Activated naive CD8-positive, alpha-beta T cell (primary cell): Measurements from ENCODE around the gene ARHGEF12.
"Not testable (repeated sequence)": the region's sequence is repeated elsewhere in the genome, so short reads cannot be mapped to it uniquely, and the experiment has no call there.

Experiments
- H3K27ac Mint-ChIP-seq: one replicate; pipeline ENCODE4 v1.8.0; 2021; ENCODE audit warnings: mixed read lengths
- H3K27me3 Mint-ChIP-seq: one replicate; pipeline ENCODE4 v1.8.0; 2021; ENCODE audit warnings: mixed read lengths
- H3K36me3 Mint-ChIP-seq: one replicate; pipeline ENCODE4 v1.8.0; 2021; ENCODE audit warnings: mixed read lengths
- H3K4me1 Mint-ChIP-seq: one replicate; pipeline ENCODE4 v1.8.0; 2021; ENCODE audit warnings: low read depth, mixed read lengths
- H3K4me3 Mint-ChIP-seq: one replicate; pipeline ENCODE4 v1.8.0; 2021; ENCODE audit warnings: mild to moderate bottlenecking, mixed read lengths
- H3K9me3 Mint-ChIP-seq: one replicate; pipeline ENCODE4 v1.8.0; 2021; ENCODE audit warnings: low read depth, mixed read lengths

Gene ARHGEF12

DNA sequence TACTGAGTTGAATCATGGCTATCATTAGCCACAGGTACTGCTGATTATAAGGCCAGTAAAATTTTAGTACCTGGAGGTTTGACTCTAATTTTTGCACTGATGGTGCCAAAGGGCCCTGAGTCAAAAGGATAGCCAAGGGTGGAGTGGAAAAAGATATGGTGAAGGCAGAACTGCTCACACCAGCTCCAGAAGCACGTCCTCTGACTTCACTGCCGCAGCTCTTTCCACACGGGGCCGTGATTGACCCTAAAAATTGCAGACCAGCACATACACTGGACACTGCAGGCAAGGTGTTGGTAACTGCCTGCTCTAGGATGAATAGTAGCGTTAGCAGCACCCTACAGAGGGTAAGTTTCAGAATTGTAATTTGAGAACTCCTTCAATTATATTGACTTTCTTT is 149.9 kb downstream of the ARHGEF12 start:
- no peaks in the 10 kb centered on the region for H3K4me1 Mint-ChIP-seq
- no peak overlapping the region for H3K4me3 Mint-ChIP-seq
- no peaks in the 10 kb centered on the region for H3K9me3 Mint-ChIP-seq
- peaks cover 8% of the 10 kb centered on the region for H3K36me3 Mint-ChIP-seq
- no peaks in the 10 kb centered on the region for H3K27me3 Mint-ChIP-seq
- no peak overlapping the region for H3K27ac Mint-ChIP-seq

DNA sequence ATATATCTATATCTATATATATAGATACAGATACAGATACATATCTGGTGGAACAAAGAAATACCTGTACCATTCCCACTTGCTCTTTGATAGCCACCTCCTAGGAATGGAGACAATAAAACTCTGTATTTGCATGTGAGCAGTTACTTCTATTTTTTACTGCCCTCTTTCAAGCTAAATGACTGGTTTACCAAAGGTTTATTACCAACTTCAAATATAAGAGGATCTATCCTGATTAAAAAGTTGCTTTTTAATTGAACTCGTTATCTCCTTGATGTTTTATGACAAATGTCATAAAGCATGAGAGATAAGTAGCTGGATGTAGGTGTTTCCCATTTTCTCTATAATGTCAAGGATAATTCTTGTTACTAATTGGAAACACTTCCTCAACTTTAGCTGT is 153.6 kb downstream of the ARHGEF12 start:
- H3K27ac Mint-ChIP-seq = no peak overlapping the region
- H3K27me3 Mint-ChIP-seq = peaks cover 4% of the 10 kb centered on the region
- H3K9me3 Mint-ChIP-seq = no peaks in the 10 kb centered on the region
- no peaks in the 10 kb centered on the region for H3K4me1 Mint-ChIP-seq
- H3K36me3 Mint-ChIP-seq = peaks cover under 1% of the 10 kb centered on the region
- no peak overlapping the region for H3K4me3 Mint-ChIP-seq

DNA sequence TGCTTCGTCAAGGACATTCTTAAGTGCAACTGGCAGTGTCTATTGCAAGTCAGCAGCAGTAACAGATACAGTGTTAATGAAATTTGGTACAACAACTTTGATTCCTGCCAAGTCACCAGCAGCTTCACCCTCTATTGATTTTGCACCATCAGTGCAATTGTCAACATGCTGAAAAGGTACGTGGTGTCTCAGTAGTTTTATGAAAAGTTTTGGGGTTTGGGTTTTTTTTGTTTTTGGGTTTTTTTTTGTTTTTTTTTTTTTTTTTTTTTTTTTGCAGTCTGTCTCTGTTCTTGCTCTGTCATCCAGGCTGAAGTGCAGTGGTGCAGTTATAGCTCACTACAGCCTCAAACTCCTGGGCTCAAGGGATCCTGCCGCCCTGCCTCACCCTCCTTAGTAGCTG is 156.3 kb downstream of the ARHGEF12 start:
- Mint-ChIP-seq H3K4me1 (no peaks in the 10 kb centered on the region), H3K27me3 (peaks cover 4% of the 10 kb centered on the region), H3K27ac (no peak overlapping the region), H3K9me3 (no peaks in the 10 kb centered on the region), H3K4me3 (no peak overlapping the region), H3K36me3 (no peaks in the 10 kb centered on the region)

DNA sequence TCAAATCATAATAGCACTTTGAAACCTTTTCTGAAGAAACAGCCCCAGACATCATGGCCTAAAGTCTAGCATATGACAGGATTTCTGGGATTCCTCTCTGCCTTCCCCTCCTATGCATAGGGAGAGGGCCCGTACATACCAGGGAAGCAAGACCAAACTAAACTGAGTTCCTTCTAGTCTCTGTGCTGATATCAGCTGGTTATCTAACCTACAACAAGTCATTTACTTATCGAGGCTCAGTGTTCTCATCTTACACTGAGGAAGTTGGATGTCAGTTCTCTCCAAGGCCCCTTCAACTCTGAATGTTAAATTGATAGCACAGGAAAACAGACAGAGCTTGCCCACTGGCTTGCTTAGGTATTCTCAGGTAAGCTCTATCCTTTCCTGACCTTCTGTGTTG is 158.4 kb downstream of the ARHGEF12 start:
- Mint-ChIP-seq H3K4me3 (no peak overlapping the region), H3K27me3 (peaks cover 12% of the 10 kb centered on the region), H3K36me3 (no peaks in the 10 kb centered on the region), H3K27ac (no peak overlapping the region), H3K4me1 (no peaks in the 10 kb centered on the region), H3K9me3 (no peaks in the 10 kb centered on the region)

DNA sequence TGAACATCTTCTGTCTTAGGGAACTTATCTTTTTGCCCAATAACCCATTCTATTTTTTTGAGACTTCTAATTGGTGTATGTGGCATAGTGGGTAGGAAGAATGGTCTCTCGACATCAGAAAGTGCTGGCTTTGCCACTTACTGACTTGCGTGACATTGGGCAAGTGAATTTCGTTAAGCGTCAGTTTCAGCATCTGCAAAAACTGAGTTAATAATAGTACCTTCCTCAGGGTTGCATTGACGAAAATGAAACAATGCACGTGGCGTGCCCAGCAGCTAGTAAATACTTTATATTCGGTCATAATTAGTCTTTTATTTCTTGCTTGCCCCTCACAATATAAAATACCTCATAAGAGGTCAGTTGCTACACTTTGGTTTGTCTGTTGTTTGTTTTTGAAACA is 162.9 kb downstream of the ARHGEF12 start:
- Mint-ChIP-seq H3K4me3 (no peak overlapping the region), H3K27ac (no peak overlapping the region), H3K27me3 (peaks cover 27% of the 10 kb centered on the region), H3K36me3 (no peaks in the 10 kb centered on the region), H3K9me3 (no peaks in the 10 kb centered on the region), H3K4me1 (no peaks in the 10 kb centered on the region)

DNA sequence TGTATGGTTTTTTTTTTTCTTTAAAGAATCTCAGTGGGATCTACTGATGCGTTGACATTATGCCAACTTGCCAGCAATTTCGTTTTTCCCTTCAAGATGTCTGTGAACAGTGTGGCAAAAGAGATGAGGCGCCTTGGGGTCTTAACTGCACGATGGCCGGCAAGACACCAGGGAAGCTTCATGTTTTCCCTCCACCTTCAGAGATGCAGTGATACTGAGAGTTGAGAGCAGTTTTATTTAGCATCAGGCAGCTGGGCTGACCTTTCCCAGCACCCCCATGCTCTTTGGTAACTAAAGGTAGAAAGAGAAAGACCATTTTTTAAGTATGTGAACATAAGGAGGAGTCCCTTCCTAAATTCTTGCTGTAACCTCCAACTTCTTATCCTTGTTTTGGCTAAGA is 163.6 kb downstream of the ARHGEF12 start:
- no peaks in the 10 kb centered on the region for H3K9me3 Mint-ChIP-seq
- H3K4me1 Mint-ChIP-seq = no peaks in the 10 kb centered on the region
- H3K36me3 Mint-ChIP-seq = no peaks in the 10 kb centered on the region
- no peak overlapping the region for H3K4me3 Mint-ChIP-seq
- H3K27ac Mint-ChIP-seq = no peak overlapping the region
- peaks cover 29% of the 10 kb centered on the region for H3K27me3 Mint-ChIP-seq

DNA sequence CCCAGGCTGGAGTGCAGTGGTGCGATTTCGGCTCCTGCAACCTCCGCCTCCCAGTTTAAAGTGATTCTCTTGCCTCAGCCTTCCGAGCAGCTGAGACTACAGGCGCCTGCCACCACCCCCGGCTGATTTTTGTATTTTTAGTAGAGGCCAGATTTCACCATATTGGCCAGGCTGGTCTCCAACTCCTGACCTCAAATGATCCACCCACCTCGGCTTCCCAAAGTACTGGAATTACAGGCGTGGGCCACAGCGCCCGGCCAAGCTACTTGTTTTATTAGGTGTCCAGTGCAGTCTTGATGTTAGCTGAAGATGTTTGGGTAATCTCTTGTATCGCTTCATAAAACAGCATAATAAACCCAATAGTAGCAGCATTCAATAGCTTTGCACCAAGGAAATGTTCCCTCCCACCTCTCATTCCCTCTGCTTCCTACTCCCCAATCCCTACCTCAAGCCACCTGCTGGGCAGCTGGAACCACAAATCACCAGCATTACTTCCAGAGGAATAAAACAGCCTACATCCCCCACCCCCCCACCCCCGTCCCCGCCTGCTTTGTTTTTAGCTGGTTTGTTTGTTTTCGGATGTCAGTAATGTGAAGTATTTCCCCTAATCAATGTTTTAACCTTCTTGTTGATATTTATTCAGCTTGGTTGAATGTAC is 164.3 kb downstream of the ARHGEF12 start:
- Mint-ChIP-seq H3K9me3 (no peaks in the 10 kb centered on the region), H3K36me3 (no peaks in the 10 kb centered on the region), H3K4me3 (no peak overlapping the region), H3K27ac (no peak overlapping the region), H3K4me1 (no peaks in the 10 kb centered on the region), H3K27me3 (peaks cover 35% of the 10 kb centered on the region)

DNA sequence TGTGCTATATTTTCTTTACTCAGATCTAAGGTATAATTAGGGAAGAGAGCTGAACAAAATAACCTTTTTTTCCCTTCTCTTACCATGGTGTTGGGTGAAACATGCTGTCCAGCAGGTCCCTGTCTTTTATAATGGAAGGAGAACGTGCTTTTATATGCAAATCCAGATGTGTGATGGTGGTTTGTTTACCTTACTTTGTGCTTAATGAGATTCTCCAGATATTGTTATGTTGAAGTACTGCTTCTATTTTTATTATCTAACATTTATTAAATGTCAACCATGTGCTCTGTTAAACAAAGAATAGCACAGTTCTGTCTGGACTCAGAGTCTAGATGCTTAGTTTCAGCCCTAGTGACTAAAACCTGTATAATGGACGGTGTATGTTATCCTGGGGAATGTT is 165.2 kb downstream of the ARHGEF12 start:
- H3K4me1 Mint-ChIP-seq = no peaks in the 10 kb centered on the region
- H3K9me3 Mint-ChIP-seq = no peaks in the 10 kb centered on the region
- no peak overlapping the region for H3K4me3 Mint-ChIP-seq
- no peak overlapping the region for H3K27ac Mint-ChIP-seq
- H3K27me3 Mint-ChIP-seq = peaks cover 39% of the 10 kb centered on the region
- H3K36me3 Mint-ChIP-seq = no peaks in the 10 kb centered on the region

DNA sequence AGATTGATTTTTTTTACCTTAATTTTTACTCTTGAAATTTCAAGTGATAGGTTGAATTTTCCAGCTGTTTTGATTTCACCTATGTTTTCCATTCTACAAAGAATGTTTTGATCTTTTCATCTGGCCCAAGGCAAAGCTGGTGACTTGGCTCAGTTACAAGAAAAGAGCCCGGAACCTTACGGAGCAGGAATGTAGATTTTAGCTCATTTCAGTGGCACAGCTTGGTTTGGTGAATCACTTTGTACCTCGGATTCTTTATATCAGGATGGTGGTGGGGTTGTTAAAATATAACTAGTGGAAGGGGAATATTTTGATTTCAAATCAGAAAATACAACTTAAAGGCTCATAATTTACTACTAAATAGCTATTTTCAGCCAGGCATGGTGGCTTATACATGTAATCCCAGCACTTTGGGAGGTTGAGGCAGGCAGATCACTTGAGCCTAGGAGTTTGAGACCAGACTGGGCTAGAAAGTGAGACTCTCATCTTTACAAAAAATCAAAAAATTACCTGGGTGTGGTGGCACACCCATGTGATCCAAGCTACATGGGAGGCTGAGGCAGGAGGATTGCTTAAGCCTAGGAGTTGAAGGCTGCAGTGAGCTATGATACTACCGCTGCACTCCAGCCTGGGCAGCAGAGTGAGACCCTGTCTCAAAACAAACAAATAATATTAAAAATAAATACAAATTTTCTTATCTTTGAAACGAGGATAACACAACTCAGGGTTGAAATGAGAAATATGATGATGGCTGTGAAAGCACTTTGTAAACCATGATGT is 166.0 kb downstream of the ARHGEF12 start:
- H3K9me3 Mint-ChIP-seq = no peaks in the 10 kb centered on the region
- no peak overlapping the region for H3K4me3 Mint-ChIP-seq
- H3K36me3 Mint-ChIP-seq = no peaks in the 10 kb centered on the region
- no peak overlapping the region for H3K27ac Mint-ChIP-seq
- H3K4me1 Mint-ChIP-seq = no peaks in the 10 kb centered on the region
- peaks cover 46% of the 10 kb centered on the region for H3K27me3 Mint-ChIP-seq

DNA sequence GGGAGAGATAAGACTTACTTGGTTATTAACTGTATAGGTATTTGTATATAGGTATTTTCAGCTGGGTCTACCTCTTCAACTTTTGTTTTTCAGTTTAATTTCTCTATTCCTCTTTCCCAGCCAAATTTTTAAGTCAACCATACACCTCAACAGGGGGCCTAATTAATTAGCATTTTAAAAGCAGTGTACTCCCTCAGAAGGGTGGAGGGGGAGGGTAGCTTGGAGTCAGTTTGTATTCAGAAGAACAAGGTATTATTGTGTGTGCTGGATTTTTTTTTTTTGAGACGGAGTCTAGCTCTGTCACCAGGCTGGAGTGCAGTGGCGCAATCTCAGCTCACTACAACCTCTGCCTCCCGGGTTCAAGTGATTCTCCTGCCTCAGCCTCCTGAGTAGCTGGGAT is 167.3 kb downstream of the ARHGEF12 start:
- not testable (repeated sequence) for H3K36me3 Mint-ChIP-seq, H3K4me1 Mint-ChIP-seq, H3K4me3 Mint-ChIP-seq, H3K27ac Mint-ChIP-seq, H3K9me3 Mint-ChIP-seq
- peaks cover 45% of the 10 kb centered on the region for H3K27me3 Mint-ChIP-seq

DNA sequence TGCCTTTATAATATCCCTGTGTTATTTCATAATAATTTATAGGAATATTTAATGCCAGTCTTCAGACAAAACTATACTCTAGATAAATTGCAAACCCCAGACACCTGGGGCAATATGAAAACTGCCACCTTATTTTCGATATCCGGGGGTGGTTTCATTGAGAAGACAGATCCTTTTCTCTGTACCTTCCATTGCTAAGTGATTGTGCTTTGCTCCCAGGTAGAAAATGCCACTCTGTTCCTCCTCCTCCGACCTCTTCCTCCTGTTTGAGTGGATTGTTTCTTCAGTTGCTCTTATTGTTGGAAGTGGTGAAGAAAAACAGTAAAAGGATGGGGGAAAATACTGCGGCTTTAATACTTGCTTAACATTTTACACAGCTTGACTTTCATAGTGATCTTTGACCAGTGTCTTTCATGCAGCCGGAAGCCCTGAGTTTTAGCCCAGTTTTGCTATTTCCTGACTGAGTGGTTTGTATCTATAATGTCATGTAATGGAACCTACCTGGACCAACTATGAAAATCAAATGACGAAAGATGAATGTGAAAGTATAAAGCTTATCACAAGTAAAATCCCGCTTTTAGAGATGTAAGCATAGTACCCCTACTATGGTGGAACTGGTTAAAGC is 169.7 kb downstream of the ARHGEF12 start:
- Mint-ChIP-seq H3K4me3 (no peak overlapping the region), H3K27me3 (peaks cover 57% of the 10 kb centered on the region), H3K9me3 (no peaks in the 10 kb centered on the region), H3K36me3 (no peaks in the 10 kb centered on the region), H3K4me1 (peaks cover 1% of the 10 kb centered on the region), H3K27ac (no peak overlapping the region)

DNA sequence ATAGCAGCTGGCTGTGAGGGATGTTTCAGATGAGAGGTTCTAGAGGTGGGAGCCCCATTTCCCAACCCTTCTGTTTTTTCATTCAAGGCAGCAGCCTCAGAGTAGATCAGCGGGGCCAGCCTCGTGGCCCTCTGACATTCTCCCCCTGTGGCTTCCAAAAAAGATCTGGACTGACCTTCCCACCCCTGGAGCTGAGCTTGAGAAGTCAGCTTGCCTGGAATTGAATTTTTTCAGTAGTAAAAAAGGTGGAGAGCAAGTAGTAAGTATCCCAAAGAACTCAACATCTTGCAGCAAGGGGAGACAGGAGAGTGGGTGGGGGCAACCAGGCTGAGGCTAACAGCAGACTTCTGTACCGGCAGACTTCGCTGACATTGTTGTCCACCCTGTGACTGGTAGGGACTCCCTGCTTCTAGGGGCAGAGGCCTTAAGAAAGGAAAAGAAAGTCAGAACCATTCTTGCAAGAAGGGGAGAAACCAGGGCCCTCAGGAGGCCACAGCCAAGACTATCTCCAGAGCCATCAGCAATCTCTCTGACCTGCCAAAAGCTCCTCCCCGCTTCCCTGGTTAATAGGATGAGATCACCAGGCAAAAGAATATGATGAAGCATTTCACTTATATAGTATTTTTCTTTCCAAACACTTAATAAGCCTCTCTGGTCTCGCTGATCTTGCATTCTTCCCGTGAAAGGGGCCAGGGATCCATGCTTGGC is 173.3 kb downstream of the ARHGEF12 start:
- no peaks in the 10 kb centered on the region for H3K9me3 Mint-ChIP-seq
- H3K27me3 Mint-ChIP-seq = peaks cover 42% of the 10 kb centered on the region
- H3K27ac Mint-ChIP-seq = peak overlapping the region; percentile 42
- no peaks in the 10 kb centered on the region for H3K36me3 Mint-ChIP-seq
- peaks cover 2% of the 10 kb centered on the region for H3K4me1 Mint-ChIP-seq
- H3K4me3 Mint-ChIP-seq = no peak overlapping the region

DNA sequence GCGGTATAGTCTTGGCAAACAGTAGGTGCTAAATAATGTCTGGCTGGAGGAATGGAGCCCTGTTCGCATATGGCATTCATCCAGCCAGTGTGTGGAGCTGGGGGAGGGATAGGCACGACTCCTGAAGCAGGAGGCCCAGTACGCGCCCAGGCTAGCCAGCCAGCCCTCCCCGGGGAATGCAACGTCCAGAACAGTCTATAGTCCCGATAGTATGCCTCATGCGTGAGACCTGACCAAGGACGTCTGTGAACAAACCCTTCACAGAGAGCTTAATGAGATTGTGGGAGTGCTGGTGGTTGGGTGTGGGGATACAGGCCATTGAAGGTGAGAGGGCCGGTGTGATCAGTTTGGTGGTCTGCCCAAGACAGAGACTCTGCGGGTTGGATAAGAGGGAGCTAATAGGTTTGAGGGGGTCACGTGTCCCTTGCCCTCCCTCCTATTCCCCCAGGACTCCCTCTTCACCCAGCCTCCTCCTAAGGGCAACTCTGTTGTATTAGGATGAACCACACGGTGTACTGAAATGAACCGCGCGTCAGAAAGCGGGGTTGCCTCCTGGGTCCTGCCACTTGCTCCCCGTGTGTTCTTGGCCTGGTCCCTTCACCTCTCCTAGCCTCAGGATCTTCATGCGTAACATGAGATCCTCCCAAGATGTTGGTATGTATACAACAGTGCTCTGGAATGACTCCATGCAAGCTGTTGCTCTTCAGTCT is 174.3 kb downstream of the ARHGEF12 start:
- H3K27ac Mint-ChIP-seq = no peak overlapping the region
- no peaks in the 10 kb centered on the region for H3K36me3 Mint-ChIP-seq
- peaks cover 43% of the 10 kb centered on the region for H3K27me3 Mint-ChIP-seq
- H3K9me3 Mint-ChIP-seq = no peaks in the 10 kb centered on the region
- peak overlapping the region; percentile 62 for H3K4me3 Mint-ChIP-seq
- H3K4me1 Mint-ChIP-seq = peaks cover 2% of the 10 kb centered on the region

DNA sequence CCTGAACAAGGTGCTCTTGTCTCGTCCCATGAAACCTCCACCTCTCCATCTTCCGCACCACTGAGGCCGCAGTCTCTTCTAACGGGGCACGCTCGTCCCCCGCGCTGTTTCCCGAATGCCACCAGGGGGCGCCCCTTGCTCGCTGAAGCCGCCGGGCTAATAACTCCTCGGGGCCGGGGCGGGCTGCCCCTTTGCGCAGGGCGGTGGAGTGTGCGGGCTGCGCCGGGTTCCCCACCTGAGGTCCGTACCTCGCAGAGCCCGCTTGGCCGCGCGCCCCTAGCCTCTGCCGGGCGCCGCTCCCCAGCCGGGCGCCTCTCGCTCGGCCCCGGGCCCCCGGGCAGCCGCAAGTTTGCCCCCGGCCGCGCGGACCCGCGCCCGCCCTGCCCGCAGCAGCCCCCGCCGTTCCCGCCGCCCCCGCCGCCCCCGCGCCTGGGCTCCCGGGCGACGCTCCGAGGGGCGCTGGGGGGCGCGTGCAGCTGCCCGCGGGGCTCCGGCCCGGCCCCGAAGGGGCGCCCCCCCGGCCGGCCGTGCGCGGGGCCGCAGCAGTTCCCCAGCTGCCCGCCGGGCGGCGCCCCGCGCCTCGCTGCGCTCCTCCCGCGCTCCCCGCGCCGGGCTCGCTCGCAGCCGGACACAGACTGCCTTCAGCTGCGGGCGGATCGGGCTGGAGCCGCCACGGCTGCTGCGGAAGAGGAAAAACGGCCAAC is 175.1 kb downstream of the ARHGEF12 start, which contains the start of gene GRIK4:
GRIK4 (plus strand) TSS at position 633 of the 704 bp plus-strand sequence. CDS start 148,571 bp downstream, outside the sequence.
- H3K4me3 Mint-ChIP-seq = peak within 1 kb of the TSS; percentile 62
- no peaks in the 10 kb centered on the region for H3K9me3 Mint-ChIP-seq
- peaks cover 2% of the 10 kb centered on the region for H3K4me1 Mint-ChIP-seq
- no peak within 1 kb of the TSS for H3K27ac Mint-ChIP-seq
- peaks cover 46% of the 10 kb centered on the region for H3K27me3 Mint-ChIP-seq
- no peaks in the 10 kb centered on the region for H3K36me3 Mint-ChIP-seq
